ENCODE results near the gene RAD21L1.

Gene RAD21L1

DNA sequence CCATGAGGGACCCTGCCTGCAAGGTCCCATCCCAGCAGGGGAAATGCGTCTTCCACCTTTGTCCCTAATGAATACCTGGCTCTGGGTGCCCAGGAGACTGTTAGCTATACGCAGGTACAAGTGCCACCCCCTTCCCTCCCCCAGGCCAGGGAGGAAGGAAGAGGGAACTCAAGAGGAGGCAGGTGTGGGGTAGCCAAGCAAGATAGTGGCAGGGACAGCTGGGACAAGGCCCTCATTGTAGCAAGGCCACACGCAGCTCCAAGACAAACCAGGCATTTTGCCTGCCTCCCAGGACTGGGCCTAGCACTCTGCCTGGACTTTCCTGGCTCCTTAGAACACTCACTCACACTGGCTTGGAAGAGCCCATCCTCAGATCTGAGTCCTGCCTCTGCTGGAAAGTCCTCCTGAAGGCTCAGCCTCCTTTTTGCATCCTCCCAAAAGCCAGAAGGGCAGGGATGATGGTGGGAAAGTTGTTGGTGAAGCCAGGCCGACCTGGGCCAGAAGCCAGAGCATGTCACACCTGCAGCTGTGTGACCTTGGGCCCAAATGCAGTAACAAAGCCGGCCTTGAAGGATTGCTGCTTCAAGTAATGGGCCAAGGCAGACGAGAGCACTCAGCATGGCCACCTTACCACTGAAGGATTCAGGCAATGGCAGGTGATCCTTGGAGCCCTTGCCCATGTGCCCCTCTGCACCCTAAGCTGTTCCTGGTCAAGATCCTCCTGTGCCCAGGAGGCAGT, 68.0 kb downstream of the RAD21L1 start:
- H3K36me3 Mint-ChIP-seq (ENCODE audit: low read depth), result no peaks in the 10 kb centered on the region
- no peak overlapping the region for H3K4me3 Mint-ChIP-seq

DNA sequence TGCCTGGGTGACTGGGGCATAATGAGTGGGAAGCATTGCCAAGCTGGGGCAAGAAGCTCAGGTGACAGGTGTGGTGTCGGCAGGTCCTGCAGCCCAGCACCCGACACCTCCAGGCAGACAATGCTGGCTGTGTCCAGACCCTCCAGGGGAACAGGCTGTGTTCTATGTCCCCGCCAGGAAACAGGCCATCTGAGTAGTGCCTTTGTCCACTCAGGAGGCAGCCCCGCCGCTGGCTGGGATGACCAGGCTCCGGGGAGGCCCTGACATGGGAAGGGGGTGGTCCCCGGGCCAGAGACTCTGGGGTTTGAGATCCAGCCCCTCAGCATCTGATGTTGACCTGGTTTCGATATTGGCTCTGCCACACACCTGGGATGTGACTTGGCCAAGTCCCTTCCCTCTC, 68.7 kb downstream of the RAD21L1 start:
- Mint-ChIP-seq H3K27ac (no peak overlapping the region), H3K27me3 (ENCODE audit: low read depth) (peaks cover 3% of the 10 kb centered on the region), H3K4me1 (peaks cover 11% of the 10 kb centered on the region), H3K9me3 (no peaks in the 10 kb centered on the region), H3K4me3 (no peak overlapping the region), H3K36me3 (ENCODE audit: low read depth) (no peaks in the 10 kb centered on the region)
- no peak for TF ChIP-seq CTCF (IDR thresholded peaks at IDR 0.05; ENCODE audit: unreplicated experiment in 3 of 3)

More for the DNA sequence above, 68.0 kb downstream of the RAD21L1 start:
- no peak overlapping the region for H3K27ac Mint-ChIP-seq
- peaks cover 11% of the 10 kb centered on the region for H3K4me1 Mint-ChIP-seq
- no peaks in the 10 kb centered on the region for H3K9me3 Mint-ChIP-seq
- H3K27me3 Mint-ChIP-seq (ENCODE audit: low read depth), result peaks cover 3% of the 10 kb centered on the region
- no peak for TF ChIP-seq CTCF (IDR thresholded peaks at IDR 0.05; ENCODE audit: unreplicated experiment in 3 of 3)

GRCh38 chr20:1295276-1295930, 69.6 kb downstream of the RAD21L1 start:
- TF ChIP-seq CTCF (IDR thresholded peaks at IDR 0.05; ENCODE audit: unreplicated experiment in 3 of 3), result no peak
- Mint-ChIP-seq H3K4me3 (no peak overlapping the region), H3K27me3 (ENCODE audit: low read depth) (peaks cover 3% of the 10 kb centered on the region), H3K27ac (no peak overlapping the region), H3K4me1 (peaks cover 11% of the 10 kb centered on the region), H3K36me3 (ENCODE audit: low read depth) (no peaks in the 10 kb centered on the region), H3K9me3 (no peaks in the 10 kb centered on the region)

DNA sequence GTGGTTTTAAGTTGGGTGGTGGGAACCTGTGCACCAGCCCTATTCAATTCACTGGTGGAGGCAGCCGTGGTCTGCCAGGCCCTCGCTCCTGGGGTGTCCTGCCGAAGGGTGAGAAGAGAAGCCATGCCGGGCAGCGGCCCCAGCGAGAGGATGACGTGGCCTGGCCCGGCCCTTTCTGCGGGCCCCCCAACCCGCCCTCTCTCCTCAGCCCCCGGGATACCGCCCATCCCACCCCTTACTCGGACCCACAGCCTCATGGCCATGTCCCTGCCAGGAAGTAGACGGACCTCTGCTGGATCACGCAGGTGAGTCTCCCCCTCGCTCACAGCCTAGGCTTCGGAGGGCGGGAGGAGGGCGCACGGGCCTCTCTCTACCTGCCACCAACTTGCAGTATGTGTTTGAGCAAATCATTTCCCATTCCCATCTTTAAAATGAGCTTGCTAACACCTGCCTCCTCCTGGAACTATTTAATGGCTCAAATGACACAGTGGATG, 70.3 kb downstream of the RAD21L1 start:
- no peaks in the 10 kb centered on the region for H3K9me3 Mint-ChIP-seq
- H3K4me3 Mint-ChIP-seq, result no peak overlapping the region
- no peak for TF ChIP-seq CTCF (IDR thresholded peaks at IDR 0.05; ENCODE audit: unreplicated experiment in 3 of 3)
- H3K27ac Mint-ChIP-seq, result no peak overlapping the region
- peaks cover 10% of the 10 kb centered on the region for H3K4me1 Mint-ChIP-seq
- peaks cover 3% of the 10 kb centered on the region for H3K27me3 Mint-ChIP-seq (ENCODE audit: low read depth)
- no peaks in the 10 kb centered on the region for H3K36me3 Mint-ChIP-seq (ENCODE audit: low read depth)

DNA sequence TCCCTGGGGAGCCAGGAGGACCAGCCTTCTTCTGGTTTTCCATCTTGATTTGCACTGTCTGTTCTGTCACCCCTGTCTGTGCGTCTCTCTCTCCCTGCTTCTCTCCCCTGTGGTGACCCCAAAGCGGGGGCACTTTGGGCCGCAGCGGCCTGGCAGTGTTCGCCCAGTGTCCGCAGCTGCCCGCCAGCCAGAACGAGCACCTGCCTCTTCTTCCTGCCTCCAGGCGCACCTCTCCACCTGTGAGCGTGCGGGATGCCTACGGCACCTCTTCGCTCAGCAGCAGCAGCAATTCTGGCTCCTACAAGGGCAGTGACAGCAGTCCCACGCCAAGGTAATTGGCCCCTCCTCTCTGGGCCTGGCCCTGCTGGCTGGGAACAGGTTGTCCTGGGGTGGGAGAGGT, 71.1 kb downstream of the RAD21L1 start:
- H3K9me3 Mint-ChIP-seq, result no peaks in the 10 kb centered on the region
- no peak overlapping the region for H3K4me3 Mint-ChIP-seq
- TF ChIP-seq CTCF (IDR thresholded peaks at IDR 0.05; ENCODE audit: unreplicated experiment in 3 of 3), result no peak
- no peak overlapping the region for H3K27ac Mint-ChIP-seq
- peaks cover 3% of the 10 kb centered on the region for H3K27me3 Mint-ChIP-seq (ENCODE audit: low read depth)
- H3K4me1 Mint-ChIP-seq, result peaks cover 2% of the 10 kb centered on the region
- H3K36me3 Mint-ChIP-seq (ENCODE audit: low read depth), result no peaks in the 10 kb centered on the region
